HFFc6 (cell line): Measurements from ENCODE around the gene ZAP70. TPM values are rescaled to one million over a fixed set of nuclear protein-coding genes. Genes with fewer than 3 reads are reported as not detected.

Experiments
- DNase-seq: peaks from one replicate; pipeline ENCODE4 v3.0.0-alpha.2; 2018
- H3K27ac Mint-ChIP-seq: 2 replicates; pipeline ENCODE4 v1.8.0; 2020; ENCODE audit warnings: mild to moderate bottlenecking, mixed read lengths
- H3K27me3 Mint-ChIP-seq: 2 replicates; pipeline ENCODE4 v1.8.0; 2021; ENCODE audit warnings: mild to moderate bottlenecking, moderate library complexity, mixed read lengths; ENCODE audit not compliant: insufficient read depth
- H3K36me3 Mint-ChIP-seq: 2 replicates; pipeline ENCODE4 v1.8.0; 2021; ENCODE audit warnings: low read depth, mixed read lengths
- H3K4me1 Mint-ChIP-seq: 2 replicates; pipeline ENCODE4 v1.8.0; 2020; ENCODE audit warnings: low read depth, mixed read lengths
- H3K4me3 Mint-ChIP-seq: 2 replicates; pipeline ENCODE4 v1.8.0; 2020; ENCODE audit warnings: mild to moderate bottlenecking, moderate library complexity, mixed read lengths
- H3K9me3 Mint-ChIP-seq: 2 replicates; pipeline ENCODE4 v1.8.0; 2020; ENCODE audit warnings: mild to moderate bottlenecking, mixed read lengths
- CTCF ChIP-seq: fragments of 200-600 bp; sonication (generic); IDR thresholded peaks from 2 replicates; pipeline ENCODE4 v1.5.0; 2021; ENCODE audit warnings: antibody characterized with exemption, mild to moderate bottlenecking
- total RNA-seq, 6 experiments: library from RNA; stranded (reverse); fragmentation: NEBNext Ultra II Directional; extraction: Animal tissue kit (Norgen Biotek cat#: 25700); gene quantifications; 2 replicates in 1 of 6; 3 replicates in 5 of 6; pipeline ENCODE4 v1.2.3, GENCODE V29; 2021

The ZAP70 gene
- total RNA-seq, 6 experiments from 2014 or later, result not detected

DNA sequence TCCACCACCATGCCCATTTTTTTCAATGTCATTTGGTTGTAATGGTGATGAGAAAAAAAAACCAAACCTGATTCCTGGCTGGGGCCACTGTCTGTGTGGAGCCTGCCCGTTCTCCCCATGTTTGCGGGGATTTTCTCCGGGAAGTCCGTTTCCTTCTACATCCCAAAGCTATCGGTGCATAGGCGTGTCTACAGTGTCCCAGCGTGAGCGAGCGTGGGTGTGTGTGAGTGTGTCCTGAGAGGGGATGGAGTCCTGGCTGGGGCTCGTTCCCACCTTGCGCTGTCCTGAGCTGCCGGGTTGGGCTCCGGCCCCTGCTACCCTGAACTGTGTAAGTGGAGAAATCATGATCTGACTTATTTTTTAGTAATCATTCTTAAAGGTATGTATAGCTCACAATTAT, 7.3 kb upstream of the ZAP70 start:
- DNase-seq, result no peak
- Mint-ChIP-seq H3K27me3 (peaks cover 23% of the 10 kb centered on the region), H3K4me1 (peaks cover 11% of the 10 kb centered on the region)

DNA sequence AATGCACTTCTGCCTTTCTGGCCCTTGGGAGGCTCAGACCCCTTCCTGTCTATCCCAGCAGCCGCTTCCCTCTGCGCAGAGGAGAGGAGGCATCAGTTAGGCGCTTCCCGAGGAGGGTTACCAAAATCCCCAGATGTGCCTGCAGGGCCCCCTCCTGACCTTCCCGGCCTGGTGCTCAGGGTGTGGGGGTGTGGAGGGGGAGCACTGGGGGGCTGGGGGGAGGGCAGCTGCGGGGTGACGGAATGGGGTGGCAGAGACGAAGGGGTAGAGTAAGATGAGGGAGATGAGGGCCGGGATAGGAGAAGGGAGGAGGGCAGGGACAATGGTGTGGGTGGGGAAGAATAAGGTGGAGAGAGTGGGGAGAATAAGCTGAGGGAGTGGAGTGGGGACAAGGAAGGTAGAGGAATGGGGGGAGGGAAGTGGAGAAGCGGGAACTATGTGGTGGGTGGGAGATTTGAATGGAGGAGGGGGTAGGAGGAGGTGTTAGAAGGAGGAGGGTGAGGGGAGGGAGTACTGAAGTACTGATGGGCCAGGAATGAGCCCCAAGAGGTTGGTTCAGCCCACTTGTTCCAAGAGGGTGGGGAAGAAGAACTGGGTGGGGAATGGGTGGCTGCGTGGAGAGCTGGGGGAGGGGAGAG, 6.5 kb upstream of the ZAP70 start:
- Mint-ChIP-seq H3K9me3 (no peaks in the 10 kb centered on the region), H3K27ac (no peak overlapping the region), H3K4me3 (no peak overlapping the region), H3K4me1 (peaks cover 16% of the 10 kb centered on the region), H3K36me3 (no peaks in the 10 kb centered on the region), H3K27me3 (peaks cover 26% of the 10 kb centered on the region)
- no peak for TF ChIP-seq CTCF
- DNase-seq, result no peak

More for the DNA sequence above, 7.3 kb upstream of the ZAP70 start:
- Mint-ChIP-seq H3K9me3 (no peaks in the 10 kb centered on the region), H3K36me3 (no peaks in the 10 kb centered on the region), H3K27ac (no peak overlapping the region), H3K4me3 (no peak overlapping the region)
- no peak for TF ChIP-seq CTCF

DNA sequence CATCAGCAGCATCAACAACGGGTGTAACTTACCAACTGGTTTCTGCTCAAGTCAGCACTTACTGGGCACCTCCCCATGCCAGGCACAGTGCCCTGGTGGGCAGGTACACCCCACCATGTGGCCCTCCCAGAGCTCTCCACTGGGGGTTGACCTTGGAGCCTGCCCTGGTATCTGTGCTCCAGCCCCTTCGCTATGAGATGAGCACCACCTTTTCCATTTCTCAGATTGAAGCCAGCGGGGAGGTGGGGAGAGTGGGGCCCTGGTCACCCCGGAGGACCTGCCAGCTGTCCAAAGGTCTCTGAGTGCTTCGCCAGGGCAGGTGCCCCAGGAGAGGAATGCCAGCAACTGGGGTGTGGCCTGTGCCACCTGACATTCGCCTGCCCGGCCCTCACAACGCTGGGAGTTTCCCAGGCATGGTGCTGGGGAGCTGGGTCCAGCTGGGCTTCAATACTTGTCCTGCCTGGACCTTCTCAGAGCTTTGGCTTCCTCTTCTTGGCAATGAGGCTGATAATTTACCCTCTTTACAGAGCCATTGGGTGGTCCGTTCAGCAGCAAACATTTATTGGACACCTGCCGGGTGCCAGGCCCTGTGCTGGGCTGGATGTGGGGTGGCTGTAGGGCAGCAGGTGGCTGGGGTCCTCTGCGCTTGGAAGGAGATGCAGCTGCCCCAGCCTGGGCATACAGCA, 5.9 kb upstream of the ZAP70 start:
- Mint-ChIP-seq H3K27ac (no peak overlapping the region), H3K4me1 (peaks cover 16% of the 10 kb centered on the region), H3K27me3 (peaks cover 26% of the 10 kb centered on the region), H3K9me3 (no peaks in the 10 kb centered on the region), H3K36me3 (no peaks in the 10 kb centered on the region), H3K4me3 (no peak overlapping the region)
- DNase-seq, result no peak
- no peak for TF ChIP-seq CTCF

DNA sequence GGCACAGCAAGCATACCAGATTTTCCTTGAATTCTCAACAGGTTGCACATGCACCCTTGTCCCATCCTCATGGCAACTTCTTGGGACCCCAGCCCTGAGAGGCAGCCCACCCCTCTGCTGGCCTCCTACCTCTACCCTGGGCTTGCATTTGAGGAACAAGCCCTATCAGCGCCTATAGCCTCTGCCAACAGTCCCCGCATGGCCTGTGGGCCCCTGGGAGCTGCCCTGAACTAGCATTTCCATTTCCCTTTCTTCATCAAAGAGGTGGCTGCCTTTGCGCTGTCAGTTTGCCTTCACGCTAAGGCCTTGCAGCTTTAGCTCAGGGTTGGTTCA, 5.4 kb upstream of the ZAP70 start:
- no peak for TF ChIP-seq CTCF
- H3K27ac Mint-ChIP-seq, result no peak overlapping the region
- H3K27me3 Mint-ChIP-seq, result peaks cover 20% of the 10 kb centered on the region
- H3K4me3 Mint-ChIP-seq, result no peak overlapping the region
- H3K4me1 Mint-ChIP-seq, result peaks cover 16% of the 10 kb centered on the region
- H3K9me3 Mint-ChIP-seq, result no peaks in the 10 kb centered on the region
- H3K36me3 Mint-ChIP-seq, result no peaks in the 10 kb centered on the region
- DNase-seq, result no peak

DNA sequence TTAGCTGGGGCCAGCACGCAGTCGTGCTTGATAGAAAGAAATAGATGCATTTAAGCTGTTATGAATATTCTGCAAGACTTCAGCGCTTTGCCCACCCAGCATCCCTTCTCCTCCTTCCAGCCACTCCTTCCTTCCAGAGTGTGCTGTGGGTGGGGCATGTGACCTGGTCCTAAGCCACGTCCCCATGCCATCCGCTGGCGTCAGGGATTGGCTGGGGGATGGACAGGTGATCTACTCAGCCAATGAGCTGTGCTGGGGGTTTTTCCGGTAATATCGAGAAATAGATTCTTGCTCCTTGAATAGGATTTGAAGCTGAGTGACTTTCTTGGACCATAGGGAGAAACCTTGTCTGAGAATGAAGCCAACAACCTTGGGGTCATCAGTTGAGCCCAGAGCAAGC, 4.8 kb upstream of the ZAP70 start:
- no peak overlapping the region for H3K27ac Mint-ChIP-seq
- no peak overlapping the region for H3K4me3 Mint-ChIP-seq
- peaks cover 17% of the 10 kb centered on the region for H3K27me3 Mint-ChIP-seq
- H3K9me3 Mint-ChIP-seq, result no peaks in the 10 kb centered on the region
- H3K36me3 Mint-ChIP-seq, result no peaks in the 10 kb centered on the region
- no peak for DNase-seq
- H3K4me1 Mint-ChIP-seq, result peaks cover 16% of the 10 kb centered on the region
- TF ChIP-seq CTCF, result no peak
